GM21717 (cell line): ENCODE measurements around the gene RNF31.

Experiments
- ATAC-seq: cut with Tn5 transposase; IDR thresholded peaks from one replicate; pipeline ENCODE4 v1.9.1; 2021; ENCODE audit warnings: mild to moderate bottlenecking, moderate library complexity; ENCODE audit not compliant: unreplicated experiment

RNF31 gene

DNA sequence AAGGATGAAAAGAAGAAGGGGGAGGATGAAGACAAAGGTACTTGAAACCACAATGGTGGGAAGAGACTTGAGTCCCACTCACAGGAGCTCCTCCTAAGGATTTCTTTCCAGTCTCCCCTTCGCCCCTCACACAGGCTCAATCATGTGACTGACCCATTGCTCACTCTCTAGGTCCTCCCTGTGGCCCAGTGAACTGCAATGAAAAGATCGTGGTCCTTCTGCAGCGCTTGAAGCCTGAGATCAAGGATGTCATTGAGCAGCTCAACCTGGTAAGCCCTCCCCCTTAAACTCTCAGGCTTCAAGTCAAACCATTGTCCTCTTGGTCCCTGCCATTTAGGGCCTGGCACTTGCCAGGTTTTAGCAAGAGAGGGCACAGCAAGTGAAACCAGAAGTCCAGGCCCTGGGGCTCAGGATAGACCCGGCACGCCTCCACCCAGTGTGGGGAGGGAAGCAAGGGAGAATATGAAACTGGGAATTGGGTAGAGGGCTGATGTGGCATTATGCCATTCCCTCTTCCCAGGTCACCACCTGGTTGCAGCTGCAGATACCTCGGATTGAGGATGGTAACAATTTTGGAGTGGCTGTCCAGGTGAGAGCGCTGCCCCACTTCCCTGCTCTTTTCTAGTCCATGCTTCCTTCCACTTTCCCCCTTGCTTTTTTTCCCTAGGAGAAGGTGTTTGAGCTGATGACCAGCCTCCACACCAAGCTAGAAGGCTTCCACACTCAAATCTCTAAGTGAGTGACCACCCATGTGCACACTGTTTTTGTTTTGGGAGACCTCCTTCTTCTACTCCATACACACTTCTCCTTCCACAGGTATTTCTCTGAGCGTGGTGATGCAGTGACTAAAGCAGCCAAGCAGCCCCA lies 9.5 kb upstream of the RNF31 start:
- ATAC-seq = no peak

DNA sequence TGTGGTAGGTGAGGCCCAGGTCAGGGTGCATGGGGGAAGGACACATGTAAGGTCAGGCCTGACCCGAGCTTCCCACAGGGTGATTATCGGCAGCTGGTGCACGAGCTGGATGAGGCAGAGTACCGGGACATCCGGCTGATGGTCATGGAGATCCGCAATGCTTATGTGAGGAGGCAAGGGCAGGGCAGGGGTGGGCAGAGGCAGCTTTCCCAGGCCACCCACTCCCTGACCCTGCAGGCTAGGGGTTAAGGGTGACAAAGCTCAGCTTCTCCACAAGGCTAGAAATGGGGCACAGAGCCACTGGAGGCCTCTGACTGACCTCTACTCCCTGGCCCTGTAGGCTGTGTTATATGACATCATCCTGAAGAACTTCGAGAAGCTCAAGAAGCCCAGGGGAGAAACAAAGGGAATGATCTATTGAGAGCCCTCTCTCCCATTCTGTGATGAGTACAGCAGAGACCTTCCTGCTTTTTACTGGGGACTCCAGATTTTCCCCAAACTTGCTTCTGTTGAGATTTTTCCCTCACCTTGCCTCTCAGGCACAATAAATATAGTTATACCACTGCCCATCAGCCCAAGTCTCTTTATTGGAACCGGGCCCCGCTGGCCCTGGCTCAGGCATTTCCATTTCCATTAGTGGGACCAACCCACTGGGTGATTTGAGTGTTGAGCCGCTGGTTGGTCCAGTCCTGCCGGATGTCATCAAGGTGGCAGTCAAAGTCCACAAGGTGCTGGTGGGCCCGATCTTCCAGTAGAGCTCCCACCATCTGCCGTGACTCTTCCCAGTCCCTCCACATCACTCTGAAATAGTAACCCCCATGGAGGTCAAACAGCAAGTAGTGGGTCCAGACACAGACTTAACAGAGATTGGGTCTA lies 8.7 kb upstream of the RNF31 start:
- no peak for ATAC-seq

- ATAC-seq = no peak
Measured at GRCh38 chr14:24139272-24139934, 7.9 kb upstream of the RNF31 start.

GRCh38 chr14:24141097-24141880 lies 6.0 kb upstream of the RNF31 start, which contains the start of gene EMC9:
Gene EMC9 (minus strand): TSS chr14:24141591. CDS start chr14:24141304, 287 bp downstream.
- peak; percentile 70 for ATAC-seq

- ATAC-seq = no peak
Measured at GRCh38 chr14:24143511-24143910, 3.8 kb upstream of the RNF31 start.

DNA sequence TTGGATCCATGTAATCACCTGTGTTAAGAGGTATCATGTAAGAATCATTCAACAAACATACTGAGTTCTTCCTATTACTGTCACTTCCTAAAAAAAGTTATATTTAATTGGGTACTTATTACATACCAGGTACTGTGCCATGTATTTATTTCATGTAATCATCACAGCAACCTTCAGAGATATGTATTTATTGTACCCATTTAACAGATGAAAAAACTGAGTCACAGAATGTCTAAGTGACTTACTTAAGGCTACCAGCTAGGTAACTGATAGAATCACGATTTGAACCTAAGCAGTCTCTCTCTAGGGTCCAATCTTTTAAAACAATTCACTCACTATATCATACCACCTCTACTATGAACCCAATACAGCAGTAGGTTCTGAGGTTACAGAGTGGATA lies 2.8 kb upstream of the RNF31 start:
- ATAC-seq = no peak

GRCh38 chr14:24145219-24145618 lies 2.1 kb upstream of the RNF31 start:
- ATAC-seq = no peak

- ATAC-seq = no peak
Measured at GRCh38 chr14:24145690-24146452, 1.4 kb upstream of the RNF31 start.

- peak; percentile 59 for ATAC-seq
Measured at GRCh38 chr14:24146453-24146977, 783 bp upstream of the RNF31 start, which contains the start of gene PSME2. Gene PSME2 (minus strand): TSS chr14:24146610. CDS start chr14:24146581, 29 bp downstream.

DNA sequence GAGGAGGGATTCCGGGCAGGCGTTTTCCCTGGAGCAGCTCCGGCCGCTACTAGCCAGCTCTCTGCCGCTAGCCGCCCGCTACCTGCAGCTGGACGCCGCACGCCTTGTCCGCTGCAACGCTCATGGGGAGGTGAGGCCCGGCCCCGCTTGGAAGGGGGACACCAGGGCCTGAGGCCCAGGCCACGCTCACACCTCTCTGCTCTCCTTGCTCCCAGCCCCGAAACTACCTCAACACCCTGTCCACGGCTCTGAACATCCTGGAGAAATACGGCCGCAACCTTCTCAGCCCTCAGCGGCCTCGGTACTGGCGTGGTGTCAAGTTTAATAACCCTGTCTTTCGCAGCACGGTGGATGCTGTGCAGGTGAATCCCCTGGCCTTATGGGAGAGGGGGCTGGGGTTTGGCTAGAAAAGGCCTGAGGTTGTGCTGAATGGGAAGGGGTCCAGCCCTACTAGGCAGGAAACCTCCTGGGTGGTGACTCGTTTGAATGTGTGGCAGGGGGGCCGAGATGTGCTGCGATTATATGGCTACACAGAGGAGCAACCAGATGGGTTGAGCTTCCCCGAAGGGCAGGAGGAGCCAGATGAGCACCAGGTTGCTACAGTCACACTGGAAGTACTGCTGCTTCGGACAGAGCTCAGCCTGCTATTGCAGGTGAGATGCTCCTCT lies 597 bp downstream of the RNF31 start:
- no peak for ATAC-seq

DNA sequence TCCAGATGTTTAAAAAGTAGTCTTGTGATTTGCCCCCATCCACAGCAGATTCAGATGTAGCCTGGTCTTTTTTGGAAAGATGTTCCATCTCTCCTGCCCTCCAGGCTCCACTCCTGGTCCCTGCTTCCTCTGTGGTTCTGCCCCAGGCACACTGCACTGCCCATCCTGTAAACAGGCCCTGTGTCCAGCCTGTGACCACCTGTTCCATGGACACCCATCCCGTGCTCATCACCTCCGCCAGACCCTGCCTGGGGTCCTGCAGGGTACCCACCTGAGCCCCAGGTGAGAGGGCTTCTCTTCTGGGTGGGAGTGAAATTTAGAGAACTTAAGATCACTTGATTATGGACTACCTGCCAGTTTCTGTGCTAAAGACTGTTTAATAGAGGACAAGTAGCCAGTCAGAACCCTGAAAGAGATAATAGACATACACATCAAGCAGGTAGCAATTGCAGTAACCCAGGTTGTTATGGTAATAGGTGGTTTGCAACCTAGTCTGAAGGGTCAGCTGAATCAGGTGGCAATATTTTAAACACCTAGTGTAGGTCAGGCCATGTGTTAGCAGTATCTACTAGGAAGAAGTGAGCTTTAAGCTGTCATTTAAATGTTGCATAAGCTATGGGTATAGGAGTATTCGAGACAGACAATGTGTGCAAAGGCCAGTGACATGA lies 2.1 kb downstream of the RNF31 start:
- ATAC-seq = no peak

GRCh38 chr14:24150061-24150460 lies 2.8 kb downstream of the RNF31 start:
- no peak for ATAC-seq

DNA sequence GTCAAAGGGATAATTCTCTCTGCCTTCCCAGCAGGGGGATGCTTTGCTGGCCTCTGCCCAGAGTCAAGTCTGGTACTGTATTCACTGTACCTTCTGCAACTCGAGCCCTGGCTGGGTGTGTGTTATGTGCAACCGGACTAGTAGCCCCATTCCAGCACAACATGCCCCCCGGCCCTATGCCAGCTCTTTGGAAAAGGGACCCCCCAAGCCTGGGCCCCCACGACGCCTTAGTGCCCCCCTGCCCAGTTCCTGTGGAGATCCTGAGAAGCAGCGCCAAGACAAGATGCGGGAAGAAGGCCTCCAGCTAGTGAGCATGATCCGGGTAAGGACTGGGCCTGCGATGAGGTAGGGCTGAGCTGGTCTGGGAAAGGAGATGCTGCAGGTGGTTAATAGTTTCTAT lies 3.3 kb downstream of the RNF31 start:
- no peak for ATAC-seq

DNA sequence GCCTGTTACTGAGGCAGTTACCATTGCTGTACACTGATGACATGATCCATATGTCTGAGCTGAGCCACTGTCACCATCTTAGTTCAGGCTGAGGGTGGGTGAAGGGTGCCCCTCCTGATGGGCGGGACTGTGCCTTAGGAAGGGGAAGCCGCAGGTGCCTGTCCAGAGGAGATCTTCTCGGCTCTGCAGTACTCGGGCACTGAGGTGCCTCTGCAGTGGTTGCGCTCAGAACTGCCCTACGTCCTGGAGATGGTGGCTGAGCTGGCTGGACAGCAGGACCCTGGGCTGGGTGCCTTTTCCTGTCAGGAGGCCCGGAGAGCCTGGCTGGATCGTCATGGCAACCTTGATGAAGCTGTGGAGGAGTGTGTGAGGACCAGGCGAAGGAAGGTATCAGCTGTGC lies 3.7 kb downstream of the RNF31 start:
- no peak for ATAC-seq

GRCh38 chr14:24151404-24152080 lies 4.2 kb downstream of the RNF31 start:
- no peak for ATAC-seq

GRCh38 chr14:24155100-24155499 lies 7.8 kb downstream of the RNF31 start:
- ATAC-seq = no peak

DNA sequence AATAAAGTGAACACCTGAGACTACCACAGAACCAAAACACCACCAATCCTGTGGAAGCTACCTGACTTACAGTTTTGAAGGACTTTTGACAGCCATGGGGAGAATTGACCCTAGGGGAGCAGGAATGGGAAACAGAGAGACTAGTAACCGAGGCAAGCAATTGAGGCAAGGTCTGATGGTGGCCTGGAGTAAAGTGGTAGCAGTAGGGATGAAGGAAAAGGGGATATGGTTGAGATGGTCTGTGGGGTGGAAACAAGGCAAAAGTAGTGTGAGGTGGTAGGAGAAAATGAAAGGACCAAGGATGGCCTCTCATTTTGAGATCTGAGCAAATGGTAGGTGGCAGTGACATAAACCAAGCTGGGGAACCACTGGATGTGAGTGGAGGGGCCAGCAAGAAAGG lies 9.5 kb downstream of the RNF31 start:
- ATAC-seq = no peak

GRCh38 chr14:24157331-24157730 lies 10.0 kb downstream of the RNF31 start:
- ATAC-seq = no peak
